ENCODE data around the gene PDX1. TPM values are rescaled to one million over a fixed set of nuclear protein-coding genes. Genes with fewer than 3 reads are reported as not detected.

Gene PDX1
- total and polyA plus RNA-seq, 12 donors, result not detected

DNA sequence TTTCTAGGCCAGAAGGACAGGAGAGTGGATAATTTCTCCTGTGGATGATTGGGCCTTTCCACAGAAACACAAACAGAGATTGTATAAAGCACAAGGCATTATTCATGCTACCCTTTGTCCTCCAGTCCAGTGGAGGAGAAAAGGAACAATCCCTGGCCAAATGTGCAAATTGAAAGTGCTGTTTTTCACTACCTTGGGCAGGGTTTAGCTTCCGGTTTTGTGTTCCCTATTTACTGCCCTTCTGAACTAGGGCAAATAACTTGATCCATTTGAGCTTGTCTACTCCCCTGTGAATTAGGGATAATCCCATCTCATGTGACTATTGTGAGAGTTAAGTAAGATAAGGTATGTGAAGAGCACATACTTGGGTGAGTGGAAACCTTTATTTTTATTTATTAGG lies 13.3 kb downstream of the PDX1 start:
- Histone ChIP-seq H3K27me3 (peaks cover 21 to 67% (median 59%) of the 10 kb centered on the region in 7 donors), H3K27ac (no peak overlapping the region), H3K36me3 (no peaks in the 10 kb centered on the region), H3K4me1 (peaks cover 0 to 5% (median 0%) of the 10 kb centered on the region in 9 donors), H3K4me3 (no peak overlapping the region), H3K9me3 (no peaks in the 10 kb centered on the region)
- no peak for TF ChIP-seq CTCF (IDR thresholded peaks at IDR 0.05)
- ATAC-seq (no peak), DNase-seq (no peak)
- 57 to 70% methylated on average over 1 of the region's 1 CpG for WGBS, 2 donors
- intact Hi-C loops (cut with DNase I), result no loop called here

DNA sequence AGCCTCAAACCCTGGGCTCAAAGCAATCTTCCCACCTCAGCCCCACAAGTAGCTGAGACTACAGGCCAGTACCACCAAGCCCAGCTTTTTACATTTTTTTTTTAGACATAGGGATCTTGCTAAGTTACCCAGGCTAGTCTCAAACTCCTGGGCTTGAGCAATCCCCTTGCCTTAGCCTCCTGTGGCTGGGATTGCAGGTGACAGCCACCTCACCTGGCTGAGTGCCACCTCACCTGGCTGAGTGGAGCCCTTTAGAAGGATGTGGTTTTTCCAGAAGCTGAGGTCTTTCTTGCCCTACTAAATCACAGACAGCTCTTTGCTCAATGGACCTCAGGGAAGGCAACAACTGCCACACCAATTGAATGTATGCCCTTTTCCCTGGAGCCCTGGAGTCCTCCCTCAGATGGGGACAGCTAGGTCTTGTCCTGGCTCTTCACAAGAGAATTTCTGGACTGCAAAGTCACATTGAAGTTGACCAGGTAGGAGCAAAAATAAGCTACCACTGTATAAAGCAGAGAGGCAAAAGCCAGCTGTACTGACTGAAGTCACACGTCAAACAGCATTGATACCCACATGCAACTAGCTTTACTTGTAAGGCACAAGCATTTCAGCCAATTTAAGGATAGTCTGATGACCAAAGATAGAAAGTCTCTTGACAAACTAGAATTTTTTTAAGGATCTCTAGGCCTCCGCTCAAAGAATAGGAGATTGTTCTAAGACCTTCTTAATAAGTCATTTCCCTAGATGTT lies 14.0 kb downstream of the PDX1 start:
- Histone ChIP-seq H3K27ac (no peak overlapping the region), H3K27me3 (peaks cover 15 to 61% (median 53%) of the 10 kb centered on the region in 7 donors), H3K36me3 (no peaks in the 10 kb centered on the region), H3K4me3 (no peak overlapping the region), H3K9me3 (no peaks in the 10 kb centered on the region), H3K4me1 (peaks cover 0 to 2% (median 0%) of the 10 kb centered on the region in 9 donors)
- no peak for TF ChIP-seq CTCF (IDR thresholded peaks at IDR 0.05)
- intact Hi-C loops (cut with DNase I), result no loop called here
- ATAC-seq (no peak), DNase-seq (no peak)
- 65 to 69% methylated on average over 2 of the region's 2 CpGs for WGBS, 2 donors

DNA sequence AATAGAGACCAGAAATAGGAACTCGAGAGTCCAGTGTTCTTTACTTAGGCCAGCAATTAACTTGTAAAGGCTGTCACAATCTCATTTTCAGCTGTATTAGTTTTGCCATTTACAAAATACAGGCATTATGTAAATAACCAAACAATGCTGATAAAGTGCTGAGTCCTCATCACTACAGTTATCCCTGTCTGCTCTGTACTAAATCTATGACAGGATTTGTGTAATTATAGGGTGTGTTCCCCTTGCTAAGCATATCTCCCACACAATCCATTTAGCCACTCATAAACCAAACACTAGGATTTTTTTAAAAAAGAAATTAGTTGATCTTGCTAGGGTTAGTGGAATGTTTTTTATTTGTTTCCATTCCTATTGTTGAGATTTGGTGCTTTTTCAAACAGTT lies 23.2 kb downstream of the PDX1 start:
- intact Hi-C loops (cut with DNase I), result no loop called here
- Histone ChIP-seq H3K9me3 (peaks cover 0 to 25% (median 13%) of the 10 kb centered on the region in 11 donors), H3K4me3 (no peak overlapping the region), H3K4me1 (no peaks in the 10 kb centered on the region), H3K27me3 (peaks cover 0 to 41% (median 28%) of the 10 kb centered on the region in 7 donors), H3K36me3 (no peaks in the 10 kb centered on the region), H3K27ac (no peak overlapping the region)
- 76 to 90% methylated on average over 1 of the region's 1 CpG for WGBS, 2 donors
- TF ChIP-seq CTCF (IDR thresholded peaks at IDR 0.05), result no peak
- ATAC-seq, result no peak
- no peak for DNase-seq

DNA sequence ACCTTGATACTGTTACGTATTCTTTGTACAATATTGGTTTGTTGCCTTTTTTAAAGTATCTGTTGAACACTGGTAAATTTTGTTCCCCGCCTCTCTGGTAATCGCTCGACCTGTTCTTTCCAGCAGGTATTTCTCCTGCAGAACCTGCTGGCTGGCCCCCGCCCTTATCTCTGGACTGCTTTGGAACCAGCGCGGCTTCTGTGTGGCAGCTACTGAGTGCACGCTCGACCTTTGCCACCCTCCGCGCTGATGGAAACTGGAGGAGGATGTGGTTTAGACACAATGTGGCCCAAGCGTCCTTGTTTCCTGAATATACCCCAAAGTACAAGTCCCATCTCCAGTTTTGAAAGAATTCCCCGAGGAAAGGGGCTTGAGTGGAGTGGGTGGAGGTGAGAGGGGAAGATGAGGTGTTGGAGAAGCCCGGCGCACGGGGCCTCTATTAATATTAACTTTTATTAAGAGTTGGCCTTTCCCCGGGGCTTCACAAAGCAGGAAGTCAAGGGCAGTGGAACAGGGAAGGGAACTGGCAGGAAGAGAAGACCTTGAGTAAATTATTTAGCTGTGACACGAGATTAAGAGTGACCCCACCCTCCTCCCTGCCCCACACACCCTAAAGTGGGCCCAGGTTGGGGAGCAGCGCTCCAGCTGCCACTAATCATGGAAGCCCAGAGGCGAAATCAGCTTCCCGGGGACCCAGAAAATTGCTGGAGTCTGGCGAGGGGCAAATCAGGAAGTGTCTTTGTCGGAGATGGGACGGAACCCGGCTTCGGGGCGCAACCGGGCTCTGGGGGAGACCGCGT lies 33.3 kb downstream of the PDX1 start:
- ATAC-seq, result no peak
- Histone ChIP-seq H3K4me1 (peaks cover 2 to 15% (median 13%) of the 10 kb centered on the region in 9 donors), H3K4me3 (peak overlapping the region; percentile 20 to 56 (median 44)), H3K27me3 (peaks cover 18 to 94% (median 89%) of the 10 kb centered on the region in 7 donors), H3K9me3 (peaks cover 0 to 10% (median 0%) of the 10 kb centered on the region in 11 donors), H3K27ac (no peak overlapping the region), H3K36me3 (no peaks in the 10 kb centered on the region)
- no peak for TF ChIP-seq CTCF (IDR thresholded peaks at IDR 0.05)
- no peak for DNase-seq
- 20 to 22% methylated on average over 30 of the region's 30 CpGs for WGBS, 2 donors
- intact Hi-C loops (cut with DNase I), result loop anchor here in 4 of 10 donors (10.0 kb wide), 1 partner anchor 118 kb away; no protein-coding TSS in a partner anchor

Data from heart right ventricle (tissue), 16 donors.